ENCODE results near the gene MICALL1.

Gene MICALL1

GRCh38 chr22:37905534-37906363, at the start of gene MICALL1:
Gene MICALL1, plus strand, starts transcription at chr22:37906297. Its CDS starts 126 bp downstream, at chr22:37906423.
- peak; percentile 63 for DNase-seq

- no peak for DNase-seq
Observed at GRCh38 chr22:37860796-37861421, 45.2 kb upstream of the MICALL1 start.

GRCh38 chr22:37862570-37863325, 43.3 kb upstream of the MICALL1 start:
- no peak for DNase-seq

GRCh38 chr22:37865510-37865909, 40.6 kb upstream of the MICALL1 start:
- DNase-seq = no peak

- DNase-seq = no peak
Observed at GRCh38 chr22:37870273-37870672, 35.8 kb upstream of the MICALL1 start.

GRCh38 chr22:37880668-37881440, 25.2 kb upstream of the MICALL1 start:
- no peak for DNase-seq

GRCh38 chr22:37884420-37884819, 21.7 kb upstream of the MICALL1 start:
- DNase-seq = no peak

- DNase-seq = no peak
Observed at GRCh38 chr22:37887584-37888378, 18.3 kb upstream of the MICALL1 start.

GRCh38 chr22:37891926-37892325, 14.2 kb upstream of the MICALL1 start:
- no peak for DNase-seq

- DNase-seq = no peak
Observed at GRCh38 chr22:37892566-37893335, 13.3 kb upstream of the MICALL1 start.

- no peak for DNase-seq
Observed at GRCh38 chr22:37893583-37893983, 12.5 kb upstream of the MICALL1 start.

GRCh38 chr22:37894939-37895670, 11.0 kb upstream of the MICALL1 start:
- no peak for DNase-seq

- peak; percentile 13 for DNase-seq
Observed at GRCh38 chr22:37896181-37896592, 9.9 kb upstream of the MICALL1 start.

- DNase-seq = no peak
Observed at GRCh38 chr22:37896939-37897338, 9.2 kb upstream of the MICALL1 start.

- DNase-seq = no peak
Observed at GRCh38 chr22:37897807-37898206, 8.3 kb upstream of the MICALL1 start.

GRCh38 chr22:37898441-37899181, 7.5 kb upstream of the MICALL1 start:
- no peak for DNase-seq

- DNase-seq = no peak
Observed at GRCh38 chr22:37904572-37905533, 1.2 kb upstream of the MICALL1 start.

- DNase-seq = peak; percentile 36
Observed at GRCh38 chr22:37906364-37907008, 389 bp downstream of the MICALL1 start.

Data from stimulated activated CD4-positive, alpha-beta T cell treated with anti-CD3 and anti-CD28 coated beads, Interleukin-12 subunit alpha, Interleukin-12 subunit beta, amount 100 ng/mL, for 4 hours (primary cell).